DMS 273 treated with DMSO at 0.1 percent for 48 hours (cell line): ENCODE results near the gene WDR43.
"Not testable (repeated sequence)": the region's sequence is repeated elsewhere in the genome, so short reads cannot be mapped to it uniquely, and the experiment has no call there.

Experiments used
- DNase-seq: peaks from one replicate; lab custom pipeline; 2025; lab: John Stamatoyannopoulos, UW

The WDR43 gene

DNA sequence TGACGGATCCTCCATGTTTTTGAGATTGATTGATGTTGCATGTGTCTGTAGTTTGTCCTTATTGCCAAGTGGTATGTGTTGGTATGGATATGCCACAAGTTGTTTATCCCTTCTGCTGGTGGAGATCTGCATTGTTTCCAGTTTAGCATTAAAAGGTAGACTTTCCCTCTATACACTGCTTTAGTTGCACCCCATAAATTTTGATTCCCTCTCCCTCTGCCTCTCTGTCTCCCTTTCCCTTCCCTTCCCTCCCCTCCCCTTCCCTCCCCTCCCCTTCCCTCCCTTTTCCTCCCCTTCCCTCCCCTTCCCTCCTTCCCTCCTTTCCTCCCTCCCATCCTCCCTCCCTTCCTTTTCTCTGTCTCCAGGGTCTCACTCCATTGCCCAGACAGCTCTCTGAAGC, 68.0 kb downstream of the WDR43 start:
- no peak for DNase-seq

DNA sequence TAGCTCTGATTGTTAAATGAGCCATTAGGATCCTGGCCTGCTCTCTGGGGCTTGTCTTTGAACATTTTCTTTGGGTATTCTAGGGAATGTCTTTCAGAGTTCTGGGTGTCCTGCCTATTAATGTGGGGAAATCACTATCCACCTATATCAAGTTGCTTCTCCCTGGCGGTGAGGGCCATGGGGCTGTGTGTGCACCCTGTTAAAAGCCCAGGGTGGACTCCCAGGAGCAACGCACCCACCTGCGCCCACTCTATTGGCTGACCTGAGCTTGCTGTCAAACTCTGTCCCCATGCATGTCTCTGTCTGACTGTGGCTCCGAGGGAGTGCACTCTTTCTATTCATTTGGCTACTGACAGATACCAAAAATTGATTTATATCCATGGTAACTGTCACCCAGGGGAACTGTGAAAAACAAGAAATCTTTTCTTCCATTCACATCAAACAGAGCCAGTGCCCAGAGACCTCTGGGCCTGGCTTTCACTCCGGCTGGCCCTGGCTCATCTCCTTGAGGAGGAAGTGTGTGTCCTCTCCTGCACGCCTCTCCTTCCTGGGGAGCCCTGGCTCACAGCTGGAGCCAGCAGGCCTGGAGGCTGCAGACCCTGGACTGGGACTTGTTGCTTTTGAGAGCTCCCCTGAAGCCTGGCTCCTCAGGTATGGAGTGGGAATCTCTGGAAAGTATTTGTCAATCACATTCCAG, 76.1 kb downstream of the WDR43 start:
- no peak for DNase-seq

DNA sequence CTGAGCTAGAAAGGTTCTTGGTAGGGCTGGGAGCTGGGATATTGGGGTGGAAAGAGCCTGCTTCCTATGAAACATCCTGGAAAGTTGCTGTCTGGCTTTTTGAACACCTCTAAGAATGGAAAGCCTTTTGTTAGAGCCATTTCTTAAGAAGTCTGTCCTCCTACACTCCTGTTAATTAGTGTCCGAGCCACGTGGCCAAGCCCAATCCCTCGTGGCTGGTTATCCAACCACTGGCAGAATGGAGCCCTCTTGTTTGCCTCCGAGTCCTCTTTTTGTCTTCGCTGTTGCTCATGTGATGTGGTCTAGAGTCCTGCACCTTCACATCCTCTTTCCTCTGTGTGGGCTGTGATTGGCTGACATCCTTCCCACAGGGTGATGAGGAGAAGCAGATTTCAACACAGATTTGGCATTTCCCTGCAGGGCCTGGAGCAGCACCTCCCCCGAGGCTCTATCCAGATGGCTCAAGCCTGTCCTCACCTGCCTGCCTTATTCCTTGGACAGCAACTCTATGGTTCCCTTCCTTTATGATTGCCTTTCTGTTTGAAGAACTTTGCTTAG, 78.4 kb downstream of the WDR43 start:
- no peak for DNase-seq

- no peak for DNase-seq
Measured at GRCh38 chr2:28974252-28974651, 79.8 kb downstream of the WDR43 start.

GRCh38 chr2:28975671-28976070, 81.2 kb downstream of the WDR43 start:
- DNase-seq, result no peak

DNA sequence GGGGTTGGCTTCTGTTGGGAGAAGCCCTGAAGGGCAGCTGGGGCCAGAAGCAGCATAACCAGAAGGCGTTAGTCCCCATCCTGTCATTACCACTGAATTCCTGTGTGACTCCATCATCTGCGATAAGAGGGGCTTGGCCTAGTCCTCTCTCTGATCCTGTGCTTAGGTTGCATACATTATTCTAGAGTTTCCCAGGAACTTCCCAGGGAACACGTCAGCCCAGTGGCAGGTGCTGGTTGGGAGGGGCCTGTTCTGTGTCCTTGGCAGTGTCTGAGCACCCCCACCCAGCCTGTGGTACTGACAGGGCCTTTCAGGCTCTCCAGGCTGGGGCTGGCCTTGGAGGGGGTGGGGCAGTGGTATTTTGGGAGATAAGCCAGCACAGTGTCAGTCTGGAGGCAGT, 82.1 kb downstream of the WDR43 start:
- DNase-seq, result no peak

DNA sequence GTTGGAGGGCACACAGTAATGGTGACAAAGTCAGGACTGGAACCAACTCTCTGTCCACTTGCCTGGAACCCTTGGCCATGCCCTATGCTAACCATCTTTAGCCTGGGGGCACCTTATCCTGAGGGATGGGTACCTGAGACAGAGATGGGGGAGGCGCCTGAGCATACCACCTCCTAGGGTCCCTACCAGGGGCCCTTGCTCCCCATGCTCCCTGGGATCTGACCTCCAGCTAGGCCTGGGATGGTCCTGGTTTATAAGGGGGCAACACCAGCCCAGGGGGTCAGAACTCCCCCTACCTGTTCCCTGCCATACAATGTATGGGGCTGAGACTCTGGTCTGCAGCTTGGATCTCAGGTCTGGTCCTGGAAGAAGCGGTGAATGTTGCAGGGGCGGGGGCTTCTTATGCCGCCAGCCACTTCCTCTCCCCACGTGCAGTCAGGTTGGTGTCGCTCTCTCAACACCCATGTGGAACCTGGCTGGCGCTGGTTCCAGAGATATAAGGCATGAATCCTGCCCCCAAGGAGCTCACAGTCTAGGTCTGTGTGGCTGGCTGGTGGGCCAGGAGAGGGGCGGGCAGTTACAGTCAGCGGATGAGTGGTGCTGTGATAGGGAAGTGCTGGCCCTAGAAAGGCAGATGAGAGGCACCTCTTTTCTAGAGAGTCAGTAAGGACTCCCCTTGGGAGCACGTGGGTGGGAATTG, 82.9 kb downstream of the WDR43 start:
- DNase-seq, result no peak

GRCh38 chr2:28978001-28978400, 83.5 kb downstream of the WDR43 start:
- DNase-seq, result not testable (repeated sequence)

DNA sequence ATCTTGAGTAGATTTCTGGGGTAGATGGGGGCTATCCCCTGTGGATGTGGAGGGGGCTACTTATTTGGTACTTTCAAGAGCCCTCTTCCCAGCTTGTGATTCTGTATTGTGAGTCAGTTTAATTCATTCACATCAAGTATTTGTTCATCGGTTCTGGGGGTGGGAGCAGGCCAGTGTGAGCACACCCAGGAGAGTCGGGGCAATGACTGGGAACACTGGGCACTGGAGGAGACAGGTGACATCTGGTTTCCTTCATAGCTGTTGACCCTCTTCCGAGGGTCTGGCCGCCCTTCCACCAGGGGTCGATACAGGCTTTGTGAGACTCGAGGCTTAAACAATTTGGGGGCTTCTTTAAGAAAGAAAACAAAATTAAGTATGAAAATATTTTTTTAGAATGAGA, 84.1 kb downstream of the WDR43 start:
- DNase-seq, result no peak

- no peak for DNase-seq
Measured at GRCh38 chr2:28979041-28979440, 84.6 kb downstream of the WDR43 start.

DNA sequence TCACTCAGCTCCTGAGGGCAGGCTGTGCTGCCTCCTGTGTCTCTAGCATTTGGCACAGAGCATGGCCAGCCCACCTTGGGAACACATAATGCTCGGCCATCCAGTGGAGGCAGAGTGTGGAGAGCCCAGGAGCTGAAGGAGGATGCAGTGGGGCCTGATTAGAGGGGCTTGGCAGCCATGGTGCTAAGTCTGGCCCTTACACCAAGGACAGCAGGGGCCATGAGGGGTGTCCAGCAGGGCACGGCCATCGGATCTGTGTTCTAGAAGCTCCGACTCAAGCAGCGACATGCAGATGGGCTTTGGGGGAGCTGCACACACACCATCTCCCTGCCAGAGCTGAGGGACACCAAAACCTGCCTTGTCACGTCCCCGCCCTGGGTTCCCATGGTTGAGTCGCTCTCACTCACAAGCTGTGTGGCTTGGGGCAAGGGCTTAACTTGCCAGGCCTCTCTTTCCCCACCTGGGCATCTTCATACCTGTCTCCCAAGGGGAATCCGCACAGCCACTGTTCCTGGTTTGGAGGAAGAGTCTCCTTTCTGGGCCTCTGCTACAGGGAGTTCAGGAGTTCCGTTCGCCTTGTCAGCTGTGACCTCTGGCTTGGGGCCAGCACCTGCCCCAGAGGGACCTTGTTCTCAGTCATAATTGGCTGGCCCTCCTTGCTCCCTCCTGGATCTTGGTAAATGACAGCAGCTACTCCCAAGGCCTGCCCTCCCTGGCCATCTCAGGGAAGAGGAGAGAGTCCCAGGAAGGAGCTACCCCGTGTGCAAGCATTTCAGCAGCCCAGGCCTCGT, 85.3 kb downstream of the WDR43 start:
- no peak for DNase-seq

- no peak for DNase-seq
Measured at GRCh38 chr2:28980368-28981015, 86.0 kb downstream of the WDR43 start.

DNA sequence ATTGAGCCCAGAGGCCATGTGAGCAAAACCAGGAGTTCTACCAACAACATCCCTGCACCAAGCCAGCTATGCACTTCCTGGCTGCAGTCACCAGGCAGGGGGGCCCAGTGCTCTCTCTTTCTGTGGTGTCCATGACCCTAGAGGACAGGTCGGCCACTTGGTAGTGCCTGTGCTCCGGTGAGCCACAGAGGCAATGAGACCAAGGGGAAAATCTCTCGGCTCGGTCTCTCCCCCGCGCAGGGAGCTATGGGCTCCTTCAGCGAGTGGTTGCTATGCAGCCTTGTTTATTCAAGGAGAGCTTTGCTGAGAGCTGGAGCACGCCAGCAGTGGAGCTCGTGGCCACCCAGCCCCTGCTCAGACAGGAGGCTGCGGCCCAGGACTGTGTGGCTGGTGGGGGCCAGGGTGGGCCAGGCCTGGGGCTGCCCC, 86.6 kb downstream of the WDR43 start, which contains the start of gene TOGARAM2:
TOGARAM2 (plus strand) TSS at position 283 of the 426 bp plus-strand sequence. CDS start 13,537 bp downstream, outside the sequence.
- DNase-seq, result no peak

DNA sequence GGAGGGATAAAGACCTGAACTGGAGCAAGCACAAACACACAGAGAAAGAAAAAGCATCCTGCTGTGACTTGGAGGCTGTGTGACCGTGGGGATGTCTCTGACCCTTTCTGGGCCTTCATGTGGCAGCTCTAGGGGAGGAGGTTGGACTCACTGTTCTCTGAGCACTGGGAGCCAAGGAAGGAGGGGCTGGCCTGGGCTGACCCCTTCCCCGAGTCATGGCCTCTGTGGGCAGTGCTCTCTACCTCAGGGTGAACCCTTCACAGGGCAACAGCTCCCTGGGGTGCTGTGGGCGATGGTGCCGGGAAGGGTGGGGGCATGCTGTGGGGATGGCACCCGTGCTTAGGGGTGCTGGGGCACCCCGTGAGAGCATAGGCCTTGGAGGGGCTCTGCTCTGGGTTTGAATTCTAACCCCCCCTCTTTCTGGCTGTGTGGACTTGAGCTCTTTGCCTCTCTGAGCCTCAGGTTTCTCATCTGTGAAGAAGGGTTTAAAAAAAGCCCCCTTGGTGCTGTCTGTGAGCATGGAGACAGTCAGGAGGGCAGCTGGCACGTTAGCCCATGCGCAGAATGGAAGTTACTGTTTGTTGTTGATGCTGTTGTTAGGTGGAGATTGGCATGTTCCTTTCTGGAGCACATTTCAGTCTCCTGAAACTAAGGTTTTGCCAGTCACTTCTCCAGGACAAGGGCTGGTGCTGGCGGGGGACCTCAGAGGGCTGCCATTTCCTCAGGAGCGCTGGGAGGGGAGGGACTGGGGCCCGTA, 87.3 kb downstream of the WDR43 start:
- DNase-seq, result no peak

DNA sequence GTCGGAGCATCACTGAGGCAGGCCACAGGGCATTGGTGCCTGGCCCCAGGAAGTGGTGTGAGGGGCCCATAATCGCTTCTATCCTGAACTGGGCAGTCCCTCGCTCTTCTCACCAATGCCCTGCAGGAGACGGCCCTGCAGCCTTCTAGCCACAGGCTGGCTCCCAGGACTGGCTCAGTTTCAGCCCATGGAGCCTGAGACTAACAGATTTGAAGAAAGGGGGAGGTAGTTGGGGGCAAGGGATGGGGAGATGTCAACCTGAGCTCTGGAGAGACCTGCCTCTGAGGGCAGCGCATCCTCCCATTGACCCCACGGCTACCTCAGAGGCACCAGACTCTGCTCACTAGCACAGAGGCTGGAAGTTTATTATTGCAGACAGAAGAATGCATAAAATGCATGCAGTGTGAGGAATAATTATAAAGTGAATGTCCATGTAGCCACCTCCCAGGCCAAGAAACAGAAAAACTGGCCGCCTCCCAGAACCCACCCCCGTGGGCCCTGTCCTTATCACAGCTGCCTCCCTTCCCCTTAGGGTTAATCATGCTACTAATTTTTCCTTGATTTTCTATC, 88.0 kb downstream of the WDR43 start:
- DNase-seq, result no peak

DNA sequence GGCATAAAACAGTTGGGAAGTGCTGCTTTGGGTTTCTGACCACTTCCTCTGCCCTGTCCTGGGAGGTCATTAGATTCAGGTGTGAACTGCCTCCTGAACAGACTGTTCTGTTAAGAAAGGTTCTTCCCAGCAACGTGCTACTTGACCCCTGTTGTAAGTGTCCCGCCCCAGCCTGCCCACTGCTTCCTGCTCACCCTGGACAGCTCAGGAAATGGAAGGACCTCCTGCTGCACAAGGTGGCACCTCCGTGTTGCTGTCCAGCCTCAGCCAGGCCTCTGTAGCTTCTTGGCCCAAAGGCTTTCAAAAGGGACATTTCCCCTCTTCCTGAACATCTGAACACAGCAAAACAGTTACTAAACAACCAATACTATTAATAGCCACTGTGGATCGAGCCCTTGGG, 92.0 kb downstream of the WDR43 start:
- no peak for DNase-seq

GRCh38 chr2:28989973-28990372, 95.5 kb downstream of the WDR43 start:
- no peak for DNase-seq

DNA sequence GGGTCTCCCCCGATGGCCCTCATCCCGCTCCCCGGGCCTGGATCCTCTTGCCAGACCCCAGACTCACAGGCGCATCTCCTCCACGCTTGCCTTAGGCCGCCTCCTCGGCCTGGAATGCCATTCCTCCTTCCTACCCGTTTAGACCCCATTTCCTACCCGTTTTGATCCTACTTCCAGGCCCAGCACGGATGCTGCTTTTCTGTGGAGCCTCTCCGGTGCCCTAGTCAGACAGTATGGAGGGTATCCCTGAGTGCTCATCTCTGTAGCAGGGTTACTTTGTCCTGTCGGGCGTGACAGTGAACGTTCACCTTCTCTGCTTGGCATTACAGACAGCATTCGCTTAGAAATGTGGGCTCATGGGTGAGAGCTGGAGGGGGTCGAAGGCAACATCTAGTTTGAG, 96.0 kb downstream of the WDR43 start:
- no peak for DNase-seq

DNA sequence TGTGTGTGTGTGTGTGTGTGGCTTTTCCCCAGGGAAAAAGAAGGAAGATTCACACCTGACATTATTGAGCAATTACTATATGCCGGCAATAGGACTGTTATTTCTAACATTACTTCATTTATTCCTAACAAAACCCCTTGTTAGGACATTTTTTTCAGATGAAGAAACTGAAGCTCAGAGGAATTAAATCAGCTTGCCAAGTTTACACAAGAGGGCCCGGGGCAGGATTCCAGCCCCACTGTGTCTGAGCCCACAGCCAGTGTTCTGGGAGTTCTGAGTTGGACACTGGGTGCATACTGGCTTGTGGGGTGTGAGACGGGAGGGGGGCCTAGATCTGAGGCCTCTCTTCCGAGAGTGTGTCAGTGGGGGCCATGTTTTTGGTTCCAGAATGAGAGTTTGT, 96.6 kb downstream of the WDR43 start:
- no peak for DNase-seq

DNA sequence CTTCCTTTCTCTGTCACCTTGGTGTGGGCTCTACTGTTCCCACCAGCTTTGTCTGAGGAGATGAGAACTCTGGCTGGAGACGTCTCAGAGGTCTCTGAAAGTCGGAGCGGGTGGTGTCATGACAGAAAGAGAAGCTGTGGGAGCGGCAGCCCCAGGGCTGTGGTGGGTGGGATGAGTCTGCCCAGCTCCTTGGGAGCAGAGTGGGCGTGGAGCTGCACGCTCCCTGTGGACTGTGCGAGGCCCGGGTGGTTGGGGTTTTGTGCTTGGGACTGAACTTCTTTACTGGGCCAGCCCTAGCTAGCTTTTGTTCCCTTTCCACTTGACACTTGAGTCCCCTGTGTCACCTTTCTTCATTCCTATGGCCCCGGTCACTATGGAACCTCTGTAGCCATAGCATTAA, 97.0 kb downstream of the WDR43 start:
- no peak for DNase-seq
